Gastrocnemius medialis (tissue), 4 donors: ENCODE data around the gene SLC26A9. TPM values are rescaled to one million over a fixed set of nuclear protein-coding genes. Genes with fewer than 3 reads are reported as not detected.

Source experiments
- ATAC-seq, 2 donors: fragments of 150-250 bp; one replicate each; pipeline ENCODE4 v1.9.1; 2016
- DNase-seq, 2 donors: peaks; one replicate each; pipeline ENCODE4 v3.0.0-alpha.2; 2019
- H3K27ac ChIP-seq, 4 donors: fragments of 200-600 bp; sonication (generic); 1 replicate in 1 of 4; 2 replicates in 3 of 4; pipeline ENCODE4 v1.5.1; 2016 to 2018; ENCODE audit warnings: mild to moderate bottlenecking in 2 of 4, moderate library complexity in 1 of 4
- H3K27me3 ChIP-seq, 3 donors: fragments of 200-600 bp; sonication (generic) in 2 of 3; 1 replicate in 1 of 3; 2 replicates in 2 of 3; pipeline versions ENCODE4 v1.5.1 to v1.6.0; 2016 to 2019; ENCODE audit warnings: mild to moderate bottlenecking in 1 of 3, moderate library complexity in 1 of 3
- H3K36me3 ChIP-seq, 2 donors: fragments of 200-600 bp; sonication (generic) in 1 of 2; one replicate each; pipeline ENCODE4 v1.5.1; 2017 to 2018
- H3K4me1 ChIP-seq, 2 donors: fragments of 200-600 bp; sonication (generic) in 1 of 2; one replicate each; pipeline ENCODE4 v1.5.1; 2016 to 2017; ENCODE audit warnings: mild to moderate bottlenecking in 2 of 2
- H3K4me3 ChIP-seq, 4 donors: fragments of 200-600 bp; sonication (generic) in 3 of 4; 1 replicate in 1 of 4; 2 replicates in 3 of 4; pipeline ENCODE4 v1.5.1; 2016 to 2019; ENCODE audit warnings: mild to moderate bottlenecking in 2 of 4
- H3K9me3 ChIP-seq, 3 donors: fragments of 200-600 bp; sonication (generic) in 2 of 3; 1 replicate in 1 of 3; 2 replicates in 2 of 3; pipeline ENCODE4 v1.5.1; 2016 to 2019
- POLR2A ChIP-seq, 2 donors: fragments of 450-650 bp; IDR thresholded peaks; one replicate each; pipeline ENCODE4 v1.6.1; 2017; ENCODE audit warnings: antibody characterized with exemption in 2 of 2, mild to moderate bottlenecking in 2 of 2, moderate library complexity in 2 of 2
- in situ Hi-C, 4 donors: fragments of 200-750 bp; cut with MboI; loops; one replicate each; pipeline versions ENCODE4 v1.15.0 to v1.8.0; 2017; ENCODE audit warnings: low sequenced_read_pairs in 4 of 4
- intact Hi-C: fragments of 100-400 bp; cut with DNase I; formaldehyde crosslinking; loops from one replicate; pipeline ENCODE4 v1.15.1; 2023; ENCODE audit warnings: low total_unique reads
- total RNA-seq, 4 donors: library from RNA; depleted of rRNA; stranded (reverse); fragments of >200 nt; gene quantifications; one replicate each; pipeline versions ENCODE4 v1.1.0 to v1.2.3, GENCODE V29; 2016
- TF ChIP-seq, protein P1 (sequence below), 5 experiments: fragments of 450-650 bp in 3 of 5; fragments of 200-600 bp in 2 of 5; sonication (generic) in 2 of 5; IDR thresholded peaks in 4 of 5; conservative IDR thresholded peaks in 1 of 5; 1 replicate in 4 of 5; 2 replicates in 1 of 5; pipeline ENCODE4 v1.5.1; 2016 to 2019; ENCODE audit warnings: antibody characterized with exemption in 5 of 5, mild to moderate bottlenecking in 3 of 5, moderate library complexity in 3 of 5

Gene SLC26A9
- total RNA-seq, 4 donors from 2014 or later: 0.10 to 0.32 (median 0.26) TPM

DNA sequence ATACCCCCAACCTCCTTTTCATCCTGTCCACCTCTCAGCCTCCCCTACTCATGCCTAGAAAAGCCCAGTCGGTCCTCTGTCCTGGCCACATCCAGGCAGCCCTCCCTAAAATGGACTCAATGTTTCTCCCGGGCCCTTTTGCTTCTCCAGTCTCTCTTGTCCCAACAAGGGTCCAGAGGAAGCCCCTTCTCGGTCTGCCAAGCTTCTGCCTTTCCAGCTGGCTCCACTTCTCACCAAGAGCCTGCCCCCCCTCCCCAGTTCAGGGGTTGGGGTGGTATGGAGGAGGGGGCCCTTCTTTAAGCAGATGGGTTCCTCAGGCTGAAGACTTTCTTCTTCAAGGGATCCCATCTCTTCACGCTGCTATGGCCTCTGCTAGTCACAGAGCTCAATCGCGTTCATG lies 36.0 kb upstream of the SLC26A9 start:
- in situ Hi-C loops: loop anchor here in 1 of 4 donors (25.0 kb wide), 1 partner anchor 317 kb away; no protein-coding TSS in a partner anchor
- Histone ChIP-seq H3K36me3 (no peaks in the 10 kb centered on the region), H3K27ac (no peak overlapping the region), H3K27me3 (no peaks in the 10 kb centered on the region), H3K4me3 (no peak overlapping the region), H3K9me3 (no peaks in the 10 kb centered on the region), H3K4me1 (peaks cover 14 to 20% of the 10 kb centered on the region in 2 donors)
- intact Hi-C loops: loop anchor here (5.0 kb wide), 1 partner anchor 167 kb away; the partner anchor contains the start of gene SLC41A1
- DNase-seq (no peak), ATAC-seq (no peak)
- TF ChIP-seq POLR2A (IDR thresholded peaks at IDR 0.05): no peak
- TF ChIP-seq, protein P1, sequence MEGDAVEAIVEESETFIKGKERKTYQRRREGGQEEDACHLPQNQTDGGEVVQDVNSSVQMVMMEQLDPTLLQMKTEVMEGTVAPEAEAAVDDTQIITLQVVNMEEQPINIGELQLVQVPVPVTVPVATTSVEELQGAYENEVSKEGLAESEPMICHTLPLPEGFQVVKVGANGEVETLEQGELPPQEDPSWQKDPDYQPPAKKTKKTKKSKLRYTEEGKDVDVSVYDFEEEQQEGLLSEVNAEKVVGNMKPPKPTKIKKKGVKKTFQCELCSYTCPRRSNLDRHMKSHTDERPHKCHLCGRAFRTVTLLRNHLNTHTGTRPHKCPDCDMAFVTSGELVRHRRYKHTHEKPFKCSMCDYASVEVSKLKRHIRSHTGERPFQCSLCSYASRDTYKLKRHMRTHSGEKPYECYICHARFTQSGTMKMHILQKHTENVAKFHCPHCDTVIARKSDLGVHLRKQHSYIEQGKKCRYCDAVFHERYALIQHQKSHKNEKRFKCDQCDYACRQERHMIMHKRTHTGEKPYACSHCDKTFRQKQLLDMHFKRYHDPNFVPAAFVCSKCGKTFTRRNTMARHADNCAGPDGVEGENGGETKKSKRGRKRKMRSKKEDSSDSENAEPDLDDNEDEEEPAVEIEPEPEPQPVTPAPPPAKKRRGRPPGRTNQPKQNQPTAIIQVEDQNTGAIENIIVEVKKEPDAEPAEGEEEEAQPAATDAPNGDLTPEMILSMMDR (IDR thresholded peaks at IDR 0.05 in 4 of 5, conservative IDR thresholded peaks at IDR 0.05 in 1 of 5): no peak

DNA sequence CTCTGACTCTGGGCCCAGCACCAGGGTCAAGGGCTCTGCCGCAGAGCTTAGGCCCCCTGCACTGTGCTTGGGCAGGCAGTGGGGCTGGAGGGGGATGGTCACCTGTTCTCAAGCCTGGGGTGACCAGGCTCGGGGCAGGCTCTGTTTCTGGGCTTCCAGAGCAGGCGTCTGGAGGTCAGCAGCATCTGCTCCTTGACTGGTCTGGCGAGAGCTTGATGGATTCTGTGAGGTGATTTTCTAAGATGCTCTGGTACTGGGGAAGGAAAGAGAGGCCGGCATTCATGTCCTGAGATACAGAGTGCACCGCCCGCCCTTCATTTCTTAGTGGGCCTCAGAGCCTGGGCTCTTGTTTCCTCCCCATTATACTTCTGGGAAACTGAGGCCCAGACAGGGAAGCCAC lies 35.4 kb upstream of the SLC26A9 start:
- Histone ChIP-seq H3K36me3 (no peaks in the 10 kb centered on the region), H3K9me3 (no peaks in the 10 kb centered on the region), H3K27me3 (no peaks in the 10 kb centered on the region), H3K4me3 (no peak overlapping the region), H3K27ac (no peak overlapping the region), H3K4me1 (peaks cover 14 to 20% of the 10 kb centered on the region in 2 donors)
- in situ Hi-C loops (loop anchor here in 1 of 4 donors (25.0 kb wide), 1 partner anchor 316 kb away; no protein-coding TSS in a partner anchor), intact Hi-C loops (loop anchor here (5.0 kb wide), 1 partner anchor 166 kb away; the partner anchor contains the start of gene SLC41A1)
- ATAC-seq (no peak), DNase-seq (no peak)
- no peak for TF ChIP-seq POLR2A (IDR thresholded peaks at IDR 0.05)
- TF ChIP-seq, protein P1 (IDR thresholded peaks at IDR 0.05 in 4 of 5, conservative IDR thresholded peaks at IDR 0.05 in 1 of 5): no peak

DNA sequence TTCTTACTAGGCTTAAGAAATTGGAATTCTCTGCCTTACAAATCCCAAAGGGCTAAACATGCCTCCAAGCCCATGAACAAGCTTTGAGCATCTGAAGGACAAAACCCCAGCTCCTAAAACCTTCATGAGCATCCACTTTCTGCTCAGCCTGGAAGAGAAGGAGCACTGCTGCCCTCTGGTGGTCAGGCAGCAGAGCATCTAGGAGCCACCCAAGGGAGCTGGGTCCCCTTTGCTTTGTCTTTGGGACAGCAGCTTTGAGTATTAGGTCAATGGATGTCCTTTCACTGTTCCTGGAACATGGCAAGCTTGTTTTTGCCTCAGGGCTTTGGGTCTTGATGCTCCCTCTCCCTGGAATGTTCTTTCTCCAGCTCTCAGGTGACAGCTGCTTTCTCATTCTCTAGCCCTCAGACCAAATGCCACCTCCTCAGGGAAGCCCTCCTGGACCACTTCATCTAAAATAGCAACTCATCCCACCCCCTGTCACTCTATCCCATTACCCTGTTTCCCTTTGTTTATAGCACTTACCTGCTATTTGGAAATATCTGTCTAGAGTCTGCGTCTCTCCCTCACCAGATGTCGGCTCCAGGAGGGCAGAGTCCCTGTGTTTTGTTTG lies 34.3 kb upstream of the SLC26A9 start:
- Histone ChIP-seq H3K4me3 (no peak overlapping the region), H3K36me3 (no peaks in the 10 kb centered on the region), H3K9me3 (no peaks in the 10 kb centered on the region), H3K27ac (peak overlapping the region; percentile 66 to 85 (median 71)), H3K4me1 (peaks cover 14 to 20% of the 10 kb centered on the region in 2 donors), H3K27me3 (no peaks in the 10 kb centered on the region)
- in situ Hi-C loops (loop anchor here in 1 of 4 donors (25.0 kb wide), 1 partner anchor 315 kb away; no protein-coding TSS in a partner anchor), intact Hi-C loops (loop anchor here (1.0 to 5.0 kb wide), 4 partner anchors 58 to 318 kb away; partner anchors contain the start of gene SLC41A1)
- TF ChIP-seq, protein P1 (IDR thresholded peaks at IDR 0.05 in 4 of 5, conservative IDR thresholded peaks at IDR 0.05 in 1 of 5): peak; percentile 91 to 97 (median 94)
- no peak for TF ChIP-seq POLR2A (IDR thresholded peaks at IDR 0.05)
- DNase-seq: peak; percentile 45 to 50
- ATAC-seq: peak; percentile 83 to 88

DNA sequence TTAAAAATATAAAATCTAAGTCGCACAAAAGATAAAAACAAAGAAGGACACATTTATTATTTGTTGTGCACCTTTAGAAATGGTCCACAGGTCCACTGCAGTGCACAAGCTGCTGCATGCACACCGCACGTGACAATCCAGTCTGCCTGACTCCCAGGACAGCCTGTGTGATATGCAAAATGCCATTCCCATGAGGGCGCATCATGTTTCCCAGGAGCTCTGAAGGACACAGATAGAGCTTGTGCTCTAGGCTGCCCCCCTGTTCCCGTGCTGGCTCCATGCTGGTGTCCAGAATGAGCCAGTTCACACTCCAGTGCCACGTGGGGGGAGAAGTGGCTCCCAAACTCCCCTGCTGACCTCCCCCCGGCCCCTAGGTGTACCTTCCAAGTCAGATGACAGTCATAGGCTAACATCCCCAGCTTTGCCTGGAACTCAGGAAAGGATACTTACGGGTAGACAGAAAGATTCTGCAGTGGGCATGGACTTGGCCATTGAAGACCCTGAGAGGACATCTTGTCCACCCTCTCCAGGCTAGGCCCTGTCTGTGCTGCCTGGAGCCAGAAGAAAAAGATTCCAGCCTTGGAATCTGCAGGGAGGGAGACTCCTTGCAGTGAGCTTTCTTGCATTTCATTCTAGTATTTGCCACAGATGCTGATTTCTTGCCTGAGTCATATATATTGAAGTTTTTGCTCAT lies 33.6 kb upstream of the SLC26A9 start:
- no peak for TF ChIP-seq POLR2A (IDR thresholded peaks at IDR 0.05)
- TF ChIP-seq, protein P1 (IDR thresholded peaks at IDR 0.05 in 4 of 5, conservative IDR thresholded peaks at IDR 0.05 in 1 of 5): no peak
- Histone ChIP-seq H3K36me3 (no peaks in the 10 kb centered on the region), H3K9me3 (no peaks in the 10 kb centered on the region), H3K4me1 (peaks cover 14 to 25% of the 10 kb centered on the region in 2 donors), H3K4me3 (no peak overlapping the region), H3K27ac (peak overlapping the region; percentile 66 to 85 (median 71)), H3K27me3 (no peaks in the 10 kb centered on the region)
- ATAC-seq: peak; percentile 85 to 92
- intact Hi-C loops: loop anchor here (1.0 to 5.0 kb wide), 4 partner anchors 58 to 318 kb away; partner anchors contain the start of gene SLC41A1
- peak; percentile 75 to 80 for DNase-seq
- in situ Hi-C loops: loop anchor here in 1 of 4 donors (25.0 kb wide), 1 partner anchor 315 kb away; no protein-coding TSS in a partner anchor
